ENCODE measurements around the gene TP53I3. TPM values are rescaled to one million over a fixed set of nuclear protein-coding genes. Genes with fewer than 3 reads are reported as not detected.
A peak's percentile ranks its signal among the peaks of the same experiment; 100 is the strongest.

TP53I3 gene, protein sequence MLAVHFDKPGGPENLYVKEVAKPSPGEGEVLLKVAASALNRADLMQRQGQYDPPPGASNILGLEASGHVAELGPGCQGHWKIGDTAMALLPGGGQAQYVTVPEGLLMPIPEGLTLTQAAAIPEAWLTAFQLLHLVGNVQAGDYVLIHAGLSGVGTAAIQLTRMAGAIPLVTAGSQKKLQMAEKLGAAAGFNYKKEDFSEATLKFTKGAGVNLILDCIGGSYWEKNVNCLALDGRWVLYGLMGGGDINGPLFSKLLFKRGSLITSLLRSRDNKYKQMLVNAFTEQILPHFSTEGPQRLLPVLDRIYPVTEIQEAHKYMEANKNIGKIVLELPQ
- 100 to 1,000 TPM in 3 of 4 donors, 10 to 100 TPM in 1; 87.5 to 371 (median 241) TPM for total RNA-seq

DNA sequence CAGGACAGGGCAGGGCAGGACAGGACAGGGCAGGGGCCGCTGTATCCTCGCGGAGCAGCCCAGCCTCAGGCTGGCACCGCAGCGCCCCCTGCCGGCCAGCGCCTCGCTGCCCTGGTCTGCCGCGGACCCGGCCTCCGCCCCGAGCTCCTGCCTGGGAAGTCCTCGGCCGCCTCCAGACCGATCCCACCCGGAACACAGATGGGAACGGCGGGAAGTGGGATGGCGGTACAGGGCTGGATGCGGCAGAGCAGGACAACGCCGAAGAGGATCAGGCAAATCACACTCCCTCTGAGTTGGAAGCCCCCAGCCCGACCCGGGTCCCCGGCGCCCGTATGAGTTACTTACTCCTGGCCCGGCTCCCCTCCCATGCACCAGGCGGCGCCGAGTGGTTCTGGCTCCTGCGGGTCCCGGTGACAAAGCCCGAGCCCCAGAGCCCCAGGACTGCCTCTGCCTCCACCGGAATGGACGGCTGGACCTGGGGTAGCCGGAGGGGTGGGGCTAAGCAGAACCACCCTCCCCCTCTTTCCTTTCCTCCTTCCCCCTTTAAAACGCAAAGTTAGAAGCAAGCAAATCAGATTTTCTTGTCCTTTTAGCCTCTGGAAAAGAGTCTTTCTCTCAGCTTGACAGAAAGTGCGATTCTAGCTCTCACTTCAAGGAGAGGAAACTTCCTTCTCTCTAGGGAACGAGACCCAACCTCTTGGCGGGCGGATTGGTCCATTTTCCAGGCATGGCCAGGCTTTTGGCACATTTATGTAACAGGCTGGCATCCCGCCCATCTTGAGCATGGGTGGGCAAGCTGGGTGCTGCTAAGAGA, at the start of gene TP53I3:
TP53I3 (minus strand) TSS at position 449 of the 814 bp plus-strand sequence. CDS start 508 bp downstream, outside the sequence.
- peaks cover 0 to 35% (median 0%) of the 10 kb centered on the region in 3 donors for H3K36me3 ChIP-seq
- H3K27me3 ChIP-seq, result no peaks in the 10 kb centered on the region
- peak within 1 kb of the TSS; percentile 80 to 96 (median 94) for H3K27ac ChIP-seq
- H3K4me3 ChIP-seq, result peak within 1 kb of the TSS; percentile 39 to 60 (median 54)
- DNase-seq, result peak; percentile 82 to 93 (median 93)
- H3K9me3 ChIP-seq, result no peaks in the 10 kb centered on the region
- H3K4me1 ChIP-seq, result peaks cover 0 to 7% (median 6%) of the 10 kb centered on the region in 4 donors
- peak; percentile 76 to 99 (median 99) for TF ChIP-seq CTCF (IDR thresholded peaks at IDR 0.05)
- peak; percentile 86 to 91 for TF ChIP-seq POLR2A (IDR thresholded peaks at IDR 0.05)

GRCh38 chr2:24132543-24132942, 47.9 kb upstream of the TP53I3 start:
- no peak for TF ChIP-seq CTCF (IDR thresholded peaks at IDR 0.05)
- no peak for TF ChIP-seq POLR2A (IDR thresholded peaks at IDR 0.05)
- H3K27me3 ChIP-seq, result no peaks in the 10 kb centered on the region
- no peak for DNase-seq
- no peaks in the 10 kb centered on the region for H3K4me1 ChIP-seq
- H3K4me3 ChIP-seq, result no peak overlapping the region
- no peak overlapping the region for H3K27ac ChIP-seq
- H3K36me3 ChIP-seq, result no peaks in the 10 kb centered on the region
- peaks cover 0 to 3% (median 0%) of the 10 kb centered on the region in 4 donors for H3K9me3 ChIP-seq

GRCh38 chr2:24125956-24126355, 41.3 kb upstream of the TP53I3 start:
- peaks cover 0 to 5% (median 0%) of the 10 kb centered on the region in 4 donors for H3K4me1 ChIP-seq
- DNase-seq, result no peak
- no peak overlapping the region for H3K4me3 ChIP-seq
- no peaks in the 10 kb centered on the region for H3K27me3 ChIP-seq
- TF ChIP-seq CTCF (IDR thresholded peaks at IDR 0.05) (no peak), POLR2A (IDR thresholded peaks at IDR 0.05) (no peak)
- H3K27ac ChIP-seq, result no peak overlapping the region
- H3K9me3 ChIP-seq, result no peaks in the 10 kb centered on the region
- no peaks in the 10 kb centered on the region for H3K36me3 ChIP-seq

DNA sequence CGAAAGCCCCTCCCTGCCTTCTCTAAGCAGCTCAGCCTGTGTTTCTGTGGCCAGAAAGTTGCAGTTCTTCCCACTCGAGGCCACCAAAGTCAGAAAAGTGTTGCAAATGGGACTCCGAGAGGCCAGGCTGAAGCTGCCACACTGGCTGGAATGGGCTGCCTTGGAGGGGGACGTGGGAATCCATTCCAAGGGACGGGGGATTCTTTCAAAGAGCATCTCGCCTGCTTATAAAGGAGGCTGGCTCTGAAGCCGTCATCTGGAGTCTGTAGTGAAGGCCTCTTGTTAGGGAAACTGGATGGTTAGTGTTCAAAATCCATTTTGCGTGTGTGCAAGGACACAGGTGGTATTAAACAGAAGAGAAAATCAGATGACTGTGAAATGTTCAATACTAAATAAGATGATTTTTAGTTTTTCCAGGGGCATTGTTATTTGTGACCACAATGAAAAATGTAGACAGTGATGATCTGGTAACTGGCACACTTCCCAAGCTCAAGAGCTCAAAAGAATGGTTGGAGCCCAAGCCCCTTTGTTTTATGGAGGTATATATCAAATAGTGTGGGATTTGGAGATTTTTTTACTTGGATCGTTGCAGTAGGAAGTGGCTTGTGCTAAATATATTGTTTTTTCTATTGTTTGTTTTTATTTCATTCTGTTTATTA, 39.4 kb upstream of the TP53I3 start:
- Histone ChIP-seq H3K4me3 (peak overlapping the region; percentile 65 to 86 (median 74)), H3K4me1 (peaks cover 0 to 5% (median 0%) of the 10 kb centered on the region in 4 donors), H3K27me3 (no peaks in the 10 kb centered on the region), H3K9me3 (no peaks in the 10 kb centered on the region), H3K36me3 (no peaks in the 10 kb centered on the region), H3K27ac (peak overlapping the region; percentile 85 to 89 (median 86))
- DNase-seq, result no peak
- TF ChIP-seq POLR2A (IDR thresholded peaks at IDR 0.05) (no peak), CTCF (IDR thresholded peaks at IDR 0.05) (no peak)

GRCh38 chr2:24123195-24123921, 38.7 kb upstream of the TP53I3 start, which contains the start of the genes FAM228B and PFN4:
Gene FAM228B (plus strand): TSS chr2:24123469. CDS start chr2:24124362, 893 bp downstream.
Gene PFN4 (minus strand): TSS chr2:24123334. CDS start chr2:24122535, 799 bp downstream.
- Histone ChIP-seq H3K27me3 (no peaks in the 10 kb centered on the region), H3K4me3 (peak within 1 kb of the TSS; percentile 65 to 86 (median 74)), H3K4me1 (peaks cover 0 to 5% (median 0%) of the 10 kb centered on the region in 4 donors), H3K27ac (peak within 1 kb of the TSS; percentile 85 to 89 (median 86)), H3K36me3 (no peaks in the 10 kb centered on the region), H3K9me3 (no peaks in the 10 kb centered on the region)
- peak; percentile 82 to 92 (median 88) for DNase-seq
- TF ChIP-seq POLR2A (IDR thresholded peaks at IDR 0.05) (peak; percentile 42 to 55), CTCF (IDR thresholded peaks at IDR 0.05) (no peak)

All from Peyer's patch (tissue), 4 donors.